Embryonic facial prominence (tissue), 1 donor: Measurements from ENCODE around the gene TMEM11.

Source experiments
- DNase-seq: peaks from one replicate; pipeline ENCODE4 v3.0.0-alpha.2; 2016; ENCODE audit errors: extremely low spot score

The TMEM11 gene

DNA sequence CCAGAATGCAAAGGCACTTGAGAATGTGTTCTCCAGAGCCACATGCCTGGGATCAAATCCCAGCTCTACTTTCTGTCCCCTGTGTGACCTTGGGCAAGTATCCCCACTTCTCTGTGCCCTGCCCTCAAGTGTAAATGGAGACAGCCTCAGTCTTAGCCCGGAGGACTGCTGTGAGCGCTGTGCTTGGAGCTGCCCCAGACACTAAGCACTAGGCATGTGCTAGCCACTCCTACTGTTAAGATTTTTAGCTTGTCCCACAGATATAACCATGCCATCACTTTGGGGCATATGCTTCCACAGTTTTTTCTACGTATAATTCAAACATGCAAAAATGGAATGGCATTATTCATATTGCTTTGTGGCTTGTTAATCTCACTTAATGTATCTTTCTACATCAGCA is 29.4 kb downstream of the TMEM11 start:
- no peak for DNase-seq

DNA sequence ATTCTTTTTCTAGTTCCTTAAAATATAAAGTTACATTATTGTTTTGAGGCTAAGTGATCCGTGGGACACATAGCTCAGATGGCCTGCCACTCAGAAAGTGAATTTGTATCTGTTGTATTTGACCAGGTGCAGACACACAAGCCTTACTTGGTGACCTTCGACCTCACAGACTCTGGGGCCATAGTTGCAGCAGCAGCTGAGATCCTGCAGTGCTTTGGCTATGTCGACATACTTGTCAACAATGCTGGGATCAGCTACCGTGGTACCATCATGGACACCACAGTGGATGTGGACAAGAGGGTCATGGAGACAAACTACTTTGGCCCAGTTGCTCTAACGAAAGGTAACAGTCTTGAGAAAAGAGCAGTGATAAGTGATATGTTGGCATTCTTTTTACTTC is 30.5 kb downstream of the TMEM11 start:
- no peak for DNase-seq

DNA sequence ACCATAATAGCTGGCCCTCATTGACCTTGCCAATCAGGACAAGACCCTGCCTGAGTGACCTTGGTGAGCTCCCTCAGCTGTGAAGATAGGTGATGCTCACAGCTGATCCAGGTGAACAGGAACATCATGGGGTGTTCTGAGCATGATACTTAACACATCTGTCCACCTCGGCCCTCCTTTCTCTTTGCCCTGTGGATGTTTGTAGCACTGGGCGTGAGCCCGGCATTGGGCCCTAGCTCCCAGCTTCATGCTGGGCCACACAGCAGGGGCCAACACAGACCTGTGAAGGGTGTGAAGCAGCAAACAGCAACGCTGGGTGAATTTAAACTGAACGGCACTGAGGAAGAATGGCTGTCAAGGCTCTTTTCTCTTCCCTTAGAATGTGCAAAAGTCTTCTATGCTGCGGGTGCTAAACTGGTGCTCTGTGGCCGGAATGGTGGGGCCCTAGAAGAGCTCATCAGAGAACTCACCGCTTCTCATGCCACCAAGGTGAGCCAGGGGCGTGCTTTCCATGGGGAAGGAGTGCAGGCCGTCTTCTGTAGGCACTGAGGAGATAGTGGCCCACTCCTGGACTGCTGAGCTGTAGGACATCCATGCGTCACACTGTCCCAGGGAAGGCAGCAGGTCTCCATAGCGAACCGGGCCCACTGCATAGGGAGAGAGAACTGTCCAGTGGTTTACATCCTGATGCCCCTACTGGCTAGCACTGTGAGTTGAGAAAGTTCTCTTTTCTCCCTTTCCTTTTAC is 35.9 kb downstream of the TMEM11 start:
- no peak for DNase-seq

DNA sequence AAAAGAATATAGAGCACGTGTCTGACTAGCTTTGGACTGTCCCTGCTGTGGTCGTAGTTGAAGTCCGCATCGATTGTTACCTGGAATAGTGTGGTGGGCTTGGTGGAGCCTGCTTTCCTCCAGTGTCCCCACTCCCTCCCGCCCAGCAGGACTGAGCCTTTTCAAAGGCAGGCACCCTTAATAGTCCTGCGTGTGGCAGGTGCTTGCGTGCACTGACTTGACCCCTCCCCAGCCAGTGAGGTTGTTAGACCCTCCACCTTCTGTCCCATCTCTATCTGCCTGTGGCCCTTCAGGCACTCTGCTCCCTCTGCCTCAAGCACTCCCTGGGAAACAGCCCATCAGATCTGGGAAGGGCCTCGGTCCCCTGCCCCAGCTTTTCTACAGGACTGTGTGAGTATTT is 36.6 kb downstream of the TMEM11 start:
- no peak for DNase-seq

DNA sequence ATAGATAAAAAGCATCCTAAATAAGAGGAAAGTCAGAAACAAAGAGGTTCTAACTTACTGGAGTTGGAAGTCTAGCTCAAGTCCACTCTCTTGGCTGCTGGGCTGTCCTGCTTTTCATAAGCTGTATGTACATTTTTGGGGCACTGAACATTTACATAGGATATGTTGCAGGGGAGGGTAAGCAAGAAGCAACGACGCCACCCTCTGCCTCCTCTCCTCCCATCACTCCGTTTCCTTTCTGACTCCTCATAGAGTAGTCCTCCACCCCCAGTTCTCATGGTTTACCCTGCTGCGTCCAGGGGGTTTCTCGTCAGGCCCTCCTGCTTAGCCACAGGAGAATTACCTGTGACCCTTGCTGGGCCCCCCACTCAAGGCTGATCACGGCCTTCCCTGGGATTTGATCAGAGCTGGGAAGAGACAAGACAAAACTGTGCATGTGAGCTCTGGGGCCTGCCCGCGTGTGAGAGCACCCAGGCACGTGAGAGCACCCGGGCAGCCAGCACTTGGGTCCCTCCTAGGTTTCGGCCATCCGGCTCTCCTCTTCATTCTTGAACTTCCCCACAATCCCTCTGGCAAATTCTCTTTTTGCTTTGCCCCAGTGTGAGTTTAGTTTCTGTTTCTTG is 37.1 kb downstream of the TMEM11 start:
- no peak for DNase-seq

DNA sequence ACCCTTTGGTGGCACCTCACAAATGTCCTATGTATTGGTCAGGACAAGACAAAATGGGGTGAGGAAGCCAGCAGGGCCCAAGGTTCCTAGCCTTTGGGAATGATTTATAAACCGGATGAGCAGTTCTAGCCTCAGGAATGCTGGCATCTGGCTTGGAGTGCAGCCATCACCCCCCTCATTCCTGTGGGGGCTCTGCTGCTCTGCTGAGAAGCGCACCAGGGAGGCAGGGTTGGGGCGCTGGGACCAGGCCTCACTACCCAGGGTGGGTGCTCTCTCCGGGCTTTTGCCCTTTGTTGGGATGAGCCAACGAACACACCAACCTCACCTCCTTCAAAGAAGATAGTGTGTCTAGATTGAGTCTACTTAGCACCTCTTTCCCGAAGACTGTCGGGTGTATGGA is 39.2 kb downstream of the TMEM11 start:
- DNase-seq = no peak

DNA sequence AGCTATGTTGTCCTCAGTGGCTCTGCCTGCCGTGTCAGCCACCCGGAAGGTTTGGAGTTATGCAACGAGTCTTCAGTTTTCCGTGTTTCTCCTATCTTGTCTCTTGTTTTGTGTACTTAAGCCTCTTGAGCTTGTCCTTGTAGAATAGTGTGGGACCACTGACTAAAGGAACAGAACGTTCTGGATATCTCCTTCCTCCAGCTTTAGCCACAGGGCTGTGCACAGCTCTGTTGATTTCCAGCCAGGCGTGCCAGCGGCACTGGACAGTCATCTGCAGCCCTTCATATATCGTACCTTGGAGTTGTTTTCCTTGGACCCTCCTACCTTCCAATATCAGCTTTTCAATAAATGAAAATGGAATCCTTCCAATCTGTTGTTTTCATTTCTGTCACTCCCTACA is 39.8 kb downstream of the TMEM11 start:
- no peak for DNase-seq

DNA sequence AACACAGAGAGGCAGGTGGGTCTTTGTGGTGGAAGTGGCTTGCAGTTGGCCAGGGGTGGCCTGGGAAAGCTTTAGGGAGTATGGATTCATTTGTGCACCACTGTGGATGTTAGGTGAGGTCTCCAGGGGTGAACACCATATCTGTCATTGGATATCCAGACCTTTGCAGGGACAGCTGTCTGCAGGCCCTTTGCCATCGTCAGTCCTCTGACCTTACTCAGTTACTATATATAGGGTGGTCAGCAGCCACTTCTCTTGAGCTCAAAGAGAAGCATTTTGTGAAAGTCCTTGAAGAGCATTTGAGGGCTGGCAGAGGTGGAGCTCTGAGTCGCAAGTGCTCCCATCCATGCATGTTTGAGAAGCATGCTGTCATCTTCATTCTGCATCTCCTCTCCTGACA is 40.4 kb downstream of the TMEM11 start:
- no peak for DNase-seq

DNA sequence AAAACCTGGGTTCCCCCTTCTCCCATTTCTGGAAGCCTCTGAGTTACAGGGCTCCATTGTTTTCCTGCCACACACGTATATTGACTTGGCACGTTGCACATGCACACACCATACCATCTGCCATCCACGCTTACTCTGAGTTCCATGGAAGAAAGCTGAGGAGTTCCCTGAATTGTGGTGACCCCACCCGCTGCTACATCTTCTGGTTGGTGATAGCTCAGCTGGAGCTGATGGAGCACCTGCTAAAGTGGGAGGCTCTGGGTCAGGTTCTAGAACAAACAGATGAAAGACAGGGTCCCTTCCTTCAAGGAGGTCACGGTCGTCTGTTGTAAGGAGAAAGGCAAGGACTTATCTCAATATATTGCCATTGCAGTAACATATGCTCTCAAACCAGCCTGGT is 41.1 kb downstream of the TMEM11 start:
- DNase-seq = no peak

DNA sequence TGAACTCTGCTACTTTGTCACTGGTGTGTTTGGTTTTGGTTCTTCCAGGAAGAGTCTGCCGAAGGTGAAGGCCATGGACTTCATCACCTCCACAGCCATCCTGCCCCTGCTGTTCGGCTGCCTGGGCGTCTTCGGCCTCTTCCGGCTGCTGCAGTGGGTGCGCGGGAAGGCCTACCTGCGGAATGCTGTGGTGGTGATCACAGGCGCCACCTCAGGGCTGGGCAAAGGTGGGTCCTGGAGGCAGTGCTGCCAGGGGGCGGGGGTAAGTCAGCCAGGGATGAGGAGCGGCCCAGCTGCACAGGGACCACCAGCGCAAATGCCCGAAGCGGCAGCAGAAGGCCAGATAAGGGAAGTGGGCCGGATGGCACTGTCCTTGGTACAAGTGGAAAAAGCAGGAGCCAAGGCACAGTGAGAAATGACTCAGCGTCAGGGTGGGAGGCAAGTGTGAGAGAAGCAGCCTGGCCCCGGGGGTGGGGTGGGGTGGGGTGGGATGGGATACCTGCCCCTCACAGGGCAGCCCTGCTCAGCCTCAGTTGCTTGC is 41.9 kb downstream of the TMEM11 start:
- DNase-seq = no peak

DNA sequence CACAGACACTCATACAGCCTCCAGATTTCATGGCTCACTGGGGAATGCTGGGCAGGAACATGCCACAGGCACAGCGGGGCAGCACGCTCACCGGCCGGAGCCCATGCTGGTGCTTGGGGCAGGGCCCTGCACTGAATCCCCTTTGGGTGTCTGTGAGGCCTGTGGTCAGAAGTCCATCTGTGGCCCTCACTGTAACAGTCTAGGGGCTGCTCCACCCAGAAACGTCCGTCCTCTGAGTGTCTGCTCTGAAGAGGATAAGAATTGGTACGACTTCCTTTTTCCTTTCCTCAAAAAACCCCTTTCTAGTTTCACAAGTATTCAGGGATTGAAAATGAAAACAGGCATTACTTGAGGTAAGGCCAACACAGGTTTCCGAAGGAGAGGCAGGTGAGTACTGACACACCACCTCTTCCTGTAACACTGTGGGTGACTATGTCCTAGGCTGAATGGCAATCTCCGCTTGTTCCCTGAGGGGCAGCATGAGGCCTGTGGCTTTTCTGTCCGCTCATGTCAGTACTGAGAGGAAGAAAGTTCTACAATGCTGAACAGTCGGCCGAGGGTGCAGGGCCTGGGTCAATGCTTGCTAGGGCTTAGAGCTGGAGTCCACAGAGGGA is 42.5 kb downstream of the TMEM11 start:
- DNase-seq = no peak

DNA sequence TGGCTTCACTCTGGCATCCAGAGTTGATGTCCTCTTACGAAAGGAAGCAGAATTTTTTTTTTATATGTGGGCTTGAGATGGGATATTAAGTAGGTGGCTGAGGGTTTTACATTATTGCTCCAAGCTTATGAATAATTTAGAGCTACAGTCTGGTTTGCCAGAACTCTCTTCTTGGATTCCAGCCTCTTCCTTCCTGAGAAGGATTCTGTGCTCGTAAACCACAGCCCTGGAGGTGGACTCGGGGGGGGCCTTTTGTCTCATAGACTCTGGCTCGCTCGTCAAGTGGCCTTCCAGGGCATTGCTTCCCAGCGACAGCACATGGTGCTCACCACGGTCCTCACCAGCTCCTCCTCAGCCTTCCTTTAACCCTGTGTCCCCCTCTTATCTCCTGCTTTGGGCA is 43.2 kb downstream of the TMEM11 start:
- no peak for DNase-seq

DNA sequence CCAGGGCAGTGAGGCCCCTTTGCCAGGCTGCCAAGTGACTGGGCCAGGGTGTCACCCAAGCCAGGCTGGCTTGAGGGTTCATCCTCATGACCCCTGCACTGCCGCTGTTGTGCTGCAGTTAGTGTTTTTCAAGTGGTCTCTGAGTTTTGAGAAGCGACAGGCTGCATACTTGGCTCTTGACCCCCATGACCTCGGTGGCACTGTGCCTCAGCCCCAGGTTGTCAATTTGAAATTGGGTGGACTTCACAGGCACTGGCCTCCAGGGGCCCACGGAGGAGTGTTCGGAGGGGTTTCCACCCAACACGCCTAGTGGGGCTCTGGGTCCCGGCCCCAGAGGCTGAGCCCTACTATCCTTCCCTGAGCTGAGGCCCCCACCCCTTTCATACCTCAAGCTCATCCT is 44.5 kb downstream of the TMEM11 start:
- no peak for DNase-seq

DNA sequence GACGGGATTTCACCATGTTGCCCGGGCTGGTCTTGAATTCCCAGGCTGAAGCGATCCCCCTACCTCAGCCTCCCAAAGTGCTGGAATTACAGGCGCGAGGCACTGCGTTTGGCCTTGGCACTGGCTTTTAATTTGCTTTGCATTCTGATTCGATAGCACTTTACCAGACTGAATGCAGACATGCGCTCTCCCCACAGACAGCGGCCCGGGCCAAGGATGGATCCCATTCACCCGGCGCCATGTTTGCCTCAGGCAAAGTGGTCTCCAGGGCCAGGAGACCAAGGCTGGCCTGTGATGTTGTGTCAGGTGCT is 45.5 kb downstream of the TMEM11 start:
- DNase-seq = no peak

DNA sequence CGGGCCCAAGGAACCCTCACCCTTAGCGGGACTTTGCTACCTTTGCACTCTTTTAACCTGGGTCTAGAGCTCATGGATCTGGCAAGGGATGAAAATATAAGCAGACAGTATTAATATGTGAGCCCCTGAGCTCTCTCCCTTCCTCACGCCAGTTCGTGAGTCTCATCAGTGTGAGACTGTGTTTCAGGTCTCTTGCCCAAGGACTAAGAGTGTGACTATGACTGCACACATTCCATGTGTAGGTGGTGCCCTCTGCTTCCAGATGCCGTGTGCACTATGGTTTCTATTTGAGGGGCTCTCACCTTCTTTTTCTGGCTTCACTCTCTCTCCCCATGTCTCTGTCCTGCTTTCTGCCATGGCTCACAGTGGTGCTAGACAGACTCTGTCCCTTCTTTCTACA is 46.7 kb downstream of the TMEM11 start:
- DNase-seq = no peak

DNA sequence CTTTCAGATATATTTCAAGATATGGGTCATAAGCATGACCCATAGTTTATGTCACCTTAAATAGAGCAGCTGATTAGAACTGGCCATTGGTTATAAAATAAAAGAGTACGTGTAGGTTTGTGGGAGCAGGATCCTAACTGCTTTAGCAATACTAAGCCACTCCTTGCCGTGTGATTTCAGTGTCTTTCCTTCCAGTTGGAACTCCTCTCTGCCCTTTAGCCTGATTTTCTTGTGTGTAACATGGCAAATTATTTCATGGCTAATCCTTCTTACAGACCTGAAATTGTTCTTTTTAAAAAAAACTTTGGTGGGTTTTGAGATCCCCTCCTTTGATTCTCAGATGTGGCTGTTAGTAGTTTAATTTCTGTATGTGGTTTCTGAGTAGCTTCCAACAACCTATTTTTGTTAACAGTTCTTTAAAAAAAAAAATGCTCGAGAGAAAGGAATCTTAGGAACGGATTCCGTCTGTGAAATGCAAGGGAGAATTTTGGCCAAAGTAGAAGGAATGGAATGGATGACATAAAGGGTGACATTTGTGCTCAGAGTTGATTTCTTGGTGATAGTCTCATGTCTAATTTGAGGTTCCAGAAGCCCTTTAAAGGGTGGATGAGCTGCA is 47.3 kb downstream of the TMEM11 start:
- no peak for DNase-seq

DNA sequence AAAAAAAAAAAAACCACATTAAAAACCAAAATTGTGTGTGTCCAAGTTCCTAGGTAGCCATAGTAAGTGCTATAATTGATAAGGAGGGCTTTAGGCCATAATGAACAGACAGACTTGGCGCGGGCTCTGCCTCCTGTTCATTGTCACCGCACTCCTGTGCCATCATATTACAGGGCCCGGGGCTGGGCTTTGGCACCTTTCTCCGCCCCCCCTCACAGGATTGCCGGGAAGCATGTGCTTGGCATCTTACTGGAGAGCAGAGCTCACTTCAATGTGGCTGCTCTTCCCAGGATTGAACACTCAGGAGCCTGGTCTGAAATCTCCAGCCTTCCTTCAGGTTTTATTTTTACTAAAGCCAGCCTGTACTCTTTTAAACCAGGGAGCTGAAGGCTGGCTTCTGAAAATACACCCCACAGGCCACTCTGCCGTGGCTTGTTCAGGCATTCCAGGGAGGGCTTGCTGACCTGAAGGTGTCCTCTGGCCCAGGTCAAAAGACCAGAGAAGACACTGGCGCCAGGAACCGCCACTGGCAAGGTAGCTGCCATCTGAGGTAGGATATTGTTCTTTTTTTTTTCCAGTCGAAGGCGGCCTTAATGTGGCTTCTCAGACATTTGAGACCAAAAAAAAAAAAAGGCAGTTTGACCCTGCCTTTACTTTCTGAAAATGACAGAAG is 47.9 kb downstream of the TMEM11 start:
- no peak for DNase-seq

DNA sequence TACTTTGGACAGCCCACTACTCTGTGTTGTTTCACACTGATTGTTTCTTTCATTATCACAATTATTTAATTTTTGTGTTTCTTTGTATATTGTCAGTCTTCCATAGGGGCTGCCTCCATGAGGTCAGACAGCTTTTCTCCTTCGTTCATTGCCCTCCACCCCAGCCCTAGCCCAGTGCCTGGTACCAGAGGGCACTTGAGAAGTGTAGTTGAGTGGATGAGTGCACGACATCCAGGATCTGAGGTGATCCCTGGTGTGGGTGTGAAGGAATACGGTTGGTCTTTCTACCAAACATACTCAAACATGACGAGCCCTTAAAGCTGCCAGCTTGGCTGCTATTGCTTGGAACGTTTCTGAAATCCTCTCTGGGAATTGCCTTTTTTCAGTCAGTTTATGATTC is 49.3 kb downstream of the TMEM11 start:
- no peak for DNase-seq

DNA sequence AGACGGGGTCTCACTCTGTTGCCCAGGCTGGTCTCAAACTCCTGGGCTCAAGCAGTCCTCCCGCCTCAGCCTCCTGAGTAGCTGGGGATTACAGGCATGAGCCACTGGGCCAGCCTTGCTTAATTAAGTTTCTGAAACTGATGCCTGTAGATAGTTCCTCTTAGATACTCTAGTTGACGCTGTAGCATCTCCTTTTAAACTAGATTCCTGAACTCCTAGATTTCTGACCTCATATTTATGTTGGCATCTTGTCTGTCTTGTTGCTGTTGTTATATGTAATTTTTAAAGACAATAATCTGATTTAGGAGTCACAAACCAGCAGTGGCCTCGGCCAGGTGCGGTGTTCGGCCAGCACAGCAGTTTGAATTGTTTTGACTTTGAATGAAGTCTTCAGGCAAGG is 49.7 kb downstream of the TMEM11 start:
- DNase-seq = no peak

DNA sequence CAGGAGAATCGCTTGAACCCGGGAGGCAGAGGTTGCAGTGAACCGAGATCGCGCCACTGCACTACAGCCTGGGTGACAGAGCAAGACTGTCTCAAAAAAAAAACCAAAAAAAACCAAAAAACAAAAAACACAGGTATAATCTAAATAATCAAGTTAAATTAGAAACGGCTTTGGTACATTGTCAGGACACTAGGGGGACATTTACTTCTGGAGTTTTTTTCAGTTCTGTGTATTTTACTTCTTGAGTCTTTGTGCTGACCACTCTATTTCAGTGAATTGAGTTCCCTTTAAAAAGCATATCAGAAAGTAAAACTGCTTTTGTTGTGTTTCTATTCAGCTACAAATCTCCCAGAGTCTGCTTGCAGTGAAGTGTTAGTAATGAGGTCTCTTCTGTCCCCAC is 50.9 kb downstream of the TMEM11 start:
- DNase-seq = no peak

DNA sequence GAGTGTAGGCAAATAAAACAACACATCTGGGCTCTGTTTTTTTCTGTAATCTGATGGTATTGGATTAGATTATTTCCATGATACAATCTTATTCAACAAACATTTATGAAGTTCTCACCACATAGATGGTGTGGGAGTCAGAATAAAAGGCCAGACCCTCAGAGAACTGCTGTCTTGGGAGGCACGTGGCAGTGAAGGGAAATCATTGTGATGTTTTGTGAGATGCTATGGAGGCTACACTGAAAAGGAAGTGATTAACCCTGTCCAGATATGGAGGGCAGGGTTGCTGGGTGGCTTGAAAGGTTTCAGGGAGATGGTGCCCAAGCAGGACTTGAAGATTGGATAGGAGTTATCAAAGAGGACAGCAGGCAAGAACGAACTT is 51.6 kb downstream of the TMEM11 start:
- no peak for DNase-seq
